H1 (cell line): ENCODE results near the gene ITSN1. TPM values are rescaled to one million over a fixed set of nuclear protein-coding genes. Genes with fewer than 3 reads are reported as not detected.

Source experiments
- CTCF ChIA-PET: fragments of 300-600 bp; sonication (Branson Sonifier 250); formaldehyde crosslinking; loops from one replicate; lab custom pipeline; 2021; ENCODE audit not compliant: partially characterized antibody; lab: Charles Lee
- POLR2A ChIA-PET: fragments of 300-600 bp; sonication (Branson Sonifier 250); formaldehyde crosslinking; loops from one replicate; lab custom pipeline; 2021; ENCODE audit warnings: inconsistent platforms; ENCODE audit not compliant: partially characterized antibody; lab: Charles Lee
- DNase-seq, 2 experiments: peaks; one replicate each; pipeline versions ENCODE4 v3.0.0 to v3.0.0-alpha.2; 2010 to 2022; ENCODE audit warnings: low spot score in 2 of 2, low read depth in 1 of 2, mixed read lengths in 1 of 2
- FAIRE-seq: peaks from 2 replicates; lab custom pipeline; 2011; peaks lifted over from hg19 to GRCh38; lab: Jason Lieb, UNC
- H2AFZ ChIP-seq: 2 replicates; pipeline ENCODE4 v1.8.1; 2012; ENCODE audit warnings: low read length, inconsistent platforms
- H2AK5ac ChIP-seq: 2 replicates; pipeline ENCODE4 v1.6.1; 2013; ENCODE audit warnings: low read depth, low read length
- H2BK120ac ChIP-seq: replicated peaks from 2 replicates; pipeline ENCODE3; 2013; ENCODE audit warnings: low read depth, low read length, inconsistent platforms
- H2BK12ac ChIP-seq: 2 replicates; pipeline ENCODE4 v1.6.1; 2013; ENCODE audit warnings: low read depth, low read length
- H2BK15ac ChIP-seq: 2 replicates; pipeline ENCODE4 v1.6.1; 2013; ENCODE audit warnings: low read length
- H2BK20ac ChIP-seq: 2 replicates; pipeline ENCODE4 v1.6.1; 2013; ENCODE audit warnings: low read length
- H2BK5ac ChIP-seq: 2 replicates; pipeline ENCODE4 v1.6.1; 2013; ENCODE audit warnings: low read depth, low read length
- H3K14ac ChIP-seq: 2 replicates; pipeline ENCODE4 v1.6.1; 2013; ENCODE audit warnings: inconsistent platforms; ENCODE audit not compliant: insufficient read length
- H3K18ac ChIP-seq: 2 replicates; pipeline ENCODE4 v1.6.1; 2013; ENCODE audit warnings: low read length; ENCODE audit errors: extremely low read depth
- H3K23ac ChIP-seq: 2 replicates; pipeline ENCODE4 v1.6.1; 2013; ENCODE audit warnings: inconsistent platforms; ENCODE audit not compliant: insufficient read length
- H3K23me2 ChIP-seq: 2 replicates; pipeline ENCODE4 v1.6.1; 2013; ENCODE audit warnings: low read depth, low read length
- H3K27ac ChIP-seq: 2 replicates; pipeline ENCODE4 v1.6.1; 2011; ENCODE audit warnings: low read depth, low read length, inconsistent platforms
- H3K27me3 ChIP-seq, 4 experiments: replicated peaks in 1 of 4; 1 replicate in 1 of 4; 2 replicates in 3 of 4; pipeline versions ENCODE4 v1.6.1 to v1.8.1; 2011 to 2013; ENCODE audit warnings: low read length in 3 of 4, mild to moderate bottlenecking in 3 of 4, inconsistent platforms in 2 of 4, mixed read lengths in 2 of 4, moderate library complexity in 1 of 4; ENCODE audit not compliant: control insufficient read depth in 3 of 4, insufficient read depth in 3 of 4; ENCODE audit errors: extremely low read depth in 1 of 4
- H3K36me3 ChIP-seq, 4 experiments: 2 replicates each; pipeline versions ENCODE4 v1.6.1 to v1.8.1; 2011 to 2013; ENCODE audit warnings: mild to moderate bottlenecking in 4 of 4, low read length in 3 of 4, moderate library complexity in 2 of 4, control low read depth in 1 of 4, inconsistent platforms in 1 of 4; ENCODE audit not compliant: insufficient read depth in 4 of 4, control insufficient read depth in 2 of 4
- H3K4ac ChIP-seq: replicated peaks from 2 replicates; pipeline ENCODE3; 2013; ENCODE audit warnings: low read length, low read depth, mixed read lengths, inconsistent platforms; ENCODE audit not compliant: insufficient read length
- H3K4me1 ChIP-seq, 4 experiments: replicated peaks in 1 of 4; 1 replicate in 1 of 4; 2 replicates in 3 of 4; pipeline versions ENCODE4 v1.6.1 to v1.8.1; 2011 to 2013; ENCODE audit warnings: low read length in 3 of 4, inconsistent platforms in 2 of 4, mixed read lengths in 1 of 4; ENCODE audit not compliant: insufficient read depth in 4 of 4, control insufficient read depth in 3 of 4
- H3K4me2 ChIP-seq, 2 experiments: 2 replicates each; pipeline versions ENCODE4 v1.6.1 to v1.8.1; 2011 to 2013; ENCODE audit warnings: low read depth in 2 of 2, low read length in 2 of 2, control low read depth in 1 of 2, inconsistent platforms in 1 of 2, mild to moderate bottlenecking in 1 of 2; ENCODE audit not compliant: insufficient read depth in 1 of 2
- H3K4me3 ChIP-seq, 4 experiments: fragments of 200-600, 300-600 bp in 1 of 4; sonication (generic), shearing (Covaris generic), sonication (Bioruptor Twin) in 1 of 4; 2 replicates each; pipeline versions ENCODE4 v1.5.1 to v1.8.1; 2011 to 2016; ENCODE audit warnings: low read length in 4 of 4, low read depth in 3 of 4, control low read depth in 2 of 4, inconsistent platforms in 2 of 4, mild to moderate bottlenecking in 2 of 4, mixed read lengths in 1 of 4, moderate library complexity in 1 of 4; ENCODE audit not compliant: insufficient read depth in 2 of 4; ENCODE audit errors: extremely low read depth in 1 of 4
- H3K56ac ChIP-seq: replicated peaks from 2 replicates; pipeline ENCODE3; 2013; ENCODE audit warnings: low read depth, mild to moderate bottlenecking, mixed read lengths, low read length, inconsistent platforms; ENCODE audit not compliant: insufficient read length
- H3K79me1 ChIP-seq: 2 replicates; pipeline ENCODE4 v1.6.1; 2013; ENCODE audit warnings: low read depth, low read length, control low read depth
- H3K79me2 ChIP-seq, 2 experiments: 2 replicates each; pipeline versions ENCODE4 v1.6.1 to v1.8.1; 2012 to 2013; ENCODE audit warnings: low read length in 2 of 2, mild to moderate bottlenecking in 2 of 2, inconsistent platforms in 1 of 2; ENCODE audit not compliant: insufficient read depth in 2 of 2, control insufficient read depth in 1 of 2
- H3K9ac ChIP-seq, 4 experiments: replicated peaks in 1 of 4; 1 replicate in 1 of 4; 2 replicates in 3 of 4; pipeline versions ENCODE4 v1.6.1 to v1.8.1; 2011 to 2013; ENCODE audit warnings: low read depth in 3 of 4, low read length in 3 of 4, control low read depth in 2 of 4, mild to moderate bottlenecking in 2 of 4, moderate library complexity in 2 of 4, inconsistent platforms in 1 of 4; ENCODE audit errors: extremely low read depth in 1 of 4
- H3K9me3 ChIP-seq, 2 experiments: 2 replicates each; pipeline versions ENCODE4 v1.6.1 to v1.8.1; 2012 to 2013; ENCODE audit warnings: mild to moderate bottlenecking in 2 of 2, moderate library complexity in 2 of 2, control low read depth in 1 of 2, inconsistent platforms in 1 of 2, low read depth in 1 of 2, low read length in 1 of 2, mixed read lengths in 1 of 2; ENCODE audit not compliant: insufficient read depth in 2 of 2
- H4K20me1 ChIP-seq, 2 experiments: replicated peaks in 1 of 2; 2 replicates each; pipeline versions ENCODE3 to v1.8.1; 2011 to 2013; ENCODE audit warnings: inconsistent platforms in 2 of 2, low read length in 2 of 2, mild to moderate bottlenecking in 1 of 2; ENCODE audit not compliant: insufficient read depth in 2 of 2, control insufficient read depth in 1 of 2
- H4K5ac ChIP-seq: 2 replicates; pipeline ENCODE4 v1.6.1; 2013; ENCODE audit warnings: low read length, low read depth, mixed read lengths, inconsistent platforms; ENCODE audit not compliant: insufficient read length
- H4K8ac ChIP-seq: 2 replicates; pipeline ENCODE4 v1.8.0; 2013; ENCODE audit warnings: mild to moderate bottlenecking, moderate library complexity, low read length, inconsistent platforms; ENCODE audit not compliant: insufficient read depth; ENCODE audit errors: extremely low read depth
- H4K91ac ChIP-seq: replicated peaks from 2 replicates; pipeline ENCODE3; 2013; ENCODE audit warnings: low read length, mixed read lengths, inconsistent platforms; ENCODE audit not compliant: insufficient read length
- POLR2A ChIP-seq, 2 experiments: IDR thresholded peaks; 1 replicate in 1 of 2; 2 replicates in 1 of 2; pipeline ENCODE4 v1.6.1; 2011; ENCODE audit warnings: low read depth in 2 of 2, low read length in 2 of 2, mild to moderate bottlenecking in 2 of 2; ENCODE audit errors: control extremely low read depth in 1 of 2
- RBBP5 ChIP-seq: IDR thresholded peaks from 2 replicates; pipeline ENCODE4 v1.7.1; 2012; ENCODE audit warnings: low read depth, mild to moderate bottlenecking, inconsistent platforms, low read length, moderate library complexity, borderline replicate concordance
- TEAD4 ChIP-seq: IDR thresholded peaks from 2 replicates; pipeline ENCODE4 v1.6.1; 2012; ENCODE audit warnings: low read depth, low read length, inconsistent platforms, mixed read lengths
- WGBS, 2 experiments: shearing (Covaris generic) in 1 of 2; methylation state at CpG; one replicate each; pipeline versions ENCODE4 v1.1.6 to v1.1.7; 2013 to 2015; ENCODE audit warnings: low lambda C conversion rate in 2 of 2, mixed read lengths in 2 of 2, inconsistent platforms in 1 of 2, low coverage in 1 of 2, missing lambda C conversion rate in 1 of 2; ENCODE audit not compliant: insufficient replicate concordance in 2 of 2, insufficient coverage in 1 of 2, insufficient read length in 1 of 2; ENCODE audit errors: extremely low coverage in 1 of 2, missing lambda C conversion rate in 1 of 2; 5-methylcytosine and 5-hydroxymethylcytosine counted together
- polyA plus RNA-seq, 7 experiments: library from polyadenylated mRNA; depleted of rRNA in 3 of 7; stranded (reverse) in 5 of 7; unstranded in 2 of 7; fragments of >200 nt in 5 of 7; fragments of 200-250 nt in 2 of 7; gene quantifications; 1 replicate in 5 of 7; 2 replicates in 1 of 7; 4 replicates in 1 of 7; pipeline versions ENCODE4 v1.2.1 to v1.2.3, GENCODE V29; 2011 to 2013; ENCODE audit warnings: missing spikeins in 2 of 7, mixed read lengths in 2 of 7
- total RNA-seq: library from RNA; stranded (reverse); fragmentation: NEBNext Ultra II Directional; extraction: Animal tissue kit (Norgen Biotek cat#: 25700); gene quantifications from 2 replicates; pipeline ENCODE4 v1.2.1, GENCODE V29; 2021

The ITSN1 gene
- total and polyA plus RNA-seq, 2 of the 8 experiments (the other 6 are each of a cell fraction or from before 2014, with no cell fraction given) = 60.8 to 78.1 TPM

DNA sequence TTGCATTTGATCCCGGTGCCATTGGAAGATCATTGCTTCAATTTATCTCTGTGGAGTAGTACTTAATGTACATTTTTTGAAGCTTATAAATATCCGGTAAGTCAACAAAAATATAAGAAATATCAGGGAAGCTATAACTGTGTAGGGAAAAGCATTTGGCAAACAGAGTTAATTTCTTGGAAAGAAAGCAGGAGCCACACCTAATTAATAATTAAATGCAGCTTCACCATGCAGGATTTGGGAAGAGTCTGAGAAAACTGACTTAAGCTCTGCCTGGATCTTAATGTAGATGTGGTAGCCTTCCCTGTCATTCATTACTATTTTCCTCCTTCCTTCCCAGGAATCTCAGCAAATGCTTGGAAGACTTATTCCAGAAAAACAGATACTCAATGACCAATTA lies 138.8 kb downstream of the ITSN1 start:
- Histone ChIP-seq H3K9me3 (no peaks in the 10 kb centered on the region), H3K27me3 (no peaks in the 10 kb centered on the region), H3K79me1 (no peaks in the 10 kb centered on the region), H3K79me2 (no peaks in the 10 kb centered on the region; a peak in 2 of 4 replicates), H3K23ac (no peak overlapping the region), H3K56ac (no peak overlapping the region), H3K23me2 (no peaks in the 10 kb centered on the region; the same call in 1 of the 2 replicates), H3K18ac (no peak overlapping the region), H3K4me2 (no peak overlapping the region), H3K27ac (no peak overlapping the region), H2BK20ac (no peak overlapping the region), H2BK15ac (no peak overlapping the region), H4K20me1 (no peaks in the 10 kb centered on the region), H2AK5ac (no peak overlapping the region), H4K91ac (no peak overlapping the region), H2BK12ac (no peak overlapping the region), H3K36me3 (peaks cover 0 to 56% (median 10%) of the 10 kb centered on the region in 4 experiments; a peak in 6 of 8 replicates), H2BK120ac (no peak overlapping the region), H2AFZ (no peak overlapping the region), H4K5ac (no peak overlapping the region), H3K9ac (no peak overlapping the region), H3K4ac (no peak overlapping the region), H2BK5ac (no peak overlapping the region), H4K8ac (no peak overlapping the region), H3K14ac (no peak overlapping the region), H3K4me1 (no peaks in the 10 kb centered on the region), H3K4me3 (no peak overlapping the region)
- ChIA-PET POLR2A (interaction anchor here (0.6 to 0.8 kb wide), 2 partner anchors 78 to 137 kb away, joined by 3 to 5 read pairs; no protein-coding TSS in a partner anchor), CTCF (interaction anchor here (1.6 kb wide), 1 partner anchor 112 kb away, joined by 7 read pairs; no protein-coding TSS in a partner anchor)
- TF ChIP-seq RBBP5 = no peak
- TF ChIP-seq TEAD4 = no peak
- no peak for TF ChIP-seq POLR2A (IDR thresholded peaks at IDR 0.05; ENCODE audit: control extremely low read depth in 1 of 2, low read depth in 2 of 2, low read length in 2 of 2)
- DNase-seq (no peak), FAIRE-seq (no peak)
- 92% methylated on average over 2 of the region's 2 CpGs; no CpG with 5 or more reads in 1 of the 2 experiments for WGBS, 2 experiments
